NT2/D1 (cell line): ENCODE results near the gene LMO2.

ENCODE experiments used
- DNase-seq: peaks from one replicate; pipeline ENCODE4 v3.0.0-alpha.2; 2011; ENCODE audit warnings: low read depth, low spot score
- H3K27me3 ChIP-seq: 2 replicates; pipeline ENCODE4 v1.6.0; 2011; ENCODE audit warnings: mild to moderate bottlenecking; ENCODE audit not compliant: insufficient read length, insufficient read depth
- H3K36me3 ChIP-seq: 2 replicates; pipeline ENCODE4 v1.6.1; 2011; ENCODE audit warnings: mild to moderate bottlenecking, low read length, mixed read lengths; ENCODE audit not compliant: insufficient read depth, insufficient read length
- H3K4me1 ChIP-seq: 2 replicates; pipeline ENCODE4 v1.5.1; 2011; ENCODE audit not compliant: insufficient read depth, insufficient read length
- H3K4me3 ChIP-seq: 2 replicates; pipeline ENCODE4 v1.5.1; 2011; ENCODE audit warnings: low read depth; ENCODE audit not compliant: insufficient read length
- H3K9ac ChIP-seq: 2 replicates; pipeline ENCODE4 v1.6.0; 2011; ENCODE audit warnings: low read depth; ENCODE audit not compliant: insufficient read length
- H3K9me3 ChIP-seq: 2 replicates; pipeline ENCODE4 v1.5.1; 2011; ENCODE audit warnings: mild to moderate bottlenecking, low read length; ENCODE audit not compliant: insufficient read depth
- SUZ12 ChIP-seq: IDR thresholded peaks from 2 replicates; pipeline ENCODE4 v1.6.1; 2011; ENCODE audit not compliant: insufficient read length, insufficient read depth; ENCODE audit errors: extremely low read depth
- YY1 ChIP-seq: IDR thresholded peaks from 2 replicates; pipeline ENCODE4 v1.6.1; 2011; ENCODE audit not compliant: insufficient read length, insufficient read depth
- ZNF274 ChIP-seq: IDR thresholded peaks from 2 replicates; pipeline ENCODE4 v1.6.1; 2011; ENCODE audit warnings: mild to moderate bottlenecking, low read depth, low read length

LMO2 gene

GRCh38 chr11:33866936-33867335 is 24.9 kb downstream of the LMO2 start:
- Histone ChIP-seq H3K9me3 (no peaks in the 10 kb centered on the region), H3K4me3 (no peak overlapping the region), H3K4me1 (peaks cover 9% of the 10 kb centered on the region), H3K36me3 (no peaks in the 10 kb centered on the region), H3K27me3 (peaks cover 65% of the 10 kb centered on the region), H3K9ac (no peak overlapping the region)
- no peak for DNase-seq
- TF ChIP-seq SUZ12 (no peak), ZNF274 (no peak), YY1 (no peak)

- no peak overlapping the region for H3K4me3 ChIP-seq
- no peaks in the 10 kb centered on the region for H3K9me3 ChIP-seq
- peaks cover 44% of the 10 kb centered on the region for H3K27me3 ChIP-seq
These were observed 27.4 kb downstream of the LMO2 start for GRCh38 chr11:33864479-33864878.

DNA sequence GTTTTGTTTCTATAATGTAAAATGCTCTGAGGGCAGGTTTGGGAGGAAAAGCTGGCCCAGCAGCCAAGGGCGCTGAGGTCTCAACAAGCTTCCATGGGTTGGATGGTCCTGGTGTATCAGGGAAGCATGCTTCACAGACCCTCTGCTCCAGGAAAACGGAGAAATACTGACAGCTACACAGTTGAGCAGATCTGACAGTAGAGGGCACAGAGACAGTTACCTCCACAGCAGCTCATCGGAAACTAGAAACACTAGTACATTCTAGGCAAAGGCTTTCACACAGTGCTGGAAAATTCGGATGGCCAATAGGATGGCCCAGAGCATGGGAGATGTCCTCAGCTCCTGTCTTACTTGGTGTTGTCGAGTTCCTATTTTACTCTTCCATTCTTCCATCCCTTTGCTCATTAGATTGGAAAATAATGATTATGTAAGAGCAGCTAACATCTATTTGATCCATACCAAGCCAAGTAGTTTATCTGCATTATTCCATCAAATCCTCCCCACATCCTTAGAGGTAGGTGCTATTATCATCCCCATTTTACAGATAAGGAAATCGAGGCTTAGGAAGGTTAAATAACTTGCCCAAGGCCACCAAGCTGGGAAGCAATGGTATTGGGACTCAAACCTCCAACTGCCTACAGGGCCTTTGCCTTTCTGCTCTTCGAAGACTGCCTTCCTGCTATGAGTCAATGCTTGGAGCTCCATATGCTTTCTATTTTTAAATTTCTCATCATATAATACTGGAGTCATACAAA is 28.3 kb downstream of the LMO2 start:
- Histone ChIP-seq H3K4me1 (peaks cover 9% of the 10 kb centered on the region), H3K9me3 (no peaks in the 10 kb centered on the region), H3K27me3 (peaks cover 38% of the 10 kb centered on the region), H3K36me3 (no peaks in the 10 kb centered on the region), H3K9ac (no peak overlapping the region), H3K4me3 (no peak overlapping the region)
- DNase-seq = no peak
- no peak for TF ChIP-seq YY1
- no peak for TF ChIP-seq SUZ12
- no peak for TF ChIP-seq ZNF274

More at GRCh38 chr11:33864479-33864878, 27.4 kb downstream of the LMO2 start:
- Histone ChIP-seq H3K36me3 (no peaks in the 10 kb centered on the region), H3K9ac (no peak overlapping the region), H3K4me1 (peaks cover 9% of the 10 kb centered on the region)
- TF ChIP-seq SUZ12 (no peak), YY1 (no peak), ZNF274 (no peak)
- no peak for DNase-seq

GRCh38 chr11:33861941-33862589 is 29.8 kb downstream of the LMO2 start:
- no peak for DNase-seq
- no peaks in the 10 kb centered on the region for H3K36me3 ChIP-seq

DNA sequence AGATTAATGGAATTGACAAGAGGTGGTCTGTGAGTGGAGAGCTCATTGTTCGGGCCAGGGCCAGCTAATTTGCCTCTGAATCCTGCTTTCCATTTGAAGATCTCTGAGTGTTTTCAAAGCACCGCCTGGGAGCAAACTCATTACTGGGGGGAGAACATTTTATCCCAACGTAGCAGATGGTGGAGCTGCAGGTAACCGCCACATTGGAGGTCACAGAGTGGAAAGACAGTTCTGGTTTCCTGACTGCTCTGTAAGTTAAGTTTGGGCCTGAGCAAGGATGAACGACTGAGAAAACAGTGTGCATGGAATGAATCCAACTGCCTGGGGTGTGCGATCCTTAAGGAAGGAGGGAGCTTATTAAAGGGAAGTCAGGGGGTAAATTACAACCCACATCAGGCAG is 30.5 kb downstream of the LMO2 start:
- TF ChIP-seq ZNF274 (no peak), SUZ12 (no peak), YY1 (no peak)
- peaks cover 19% of the 10 kb centered on the region for H3K27me3 ChIP-seq
- peaks cover 6% of the 10 kb centered on the region for H3K4me1 ChIP-seq
- H3K9ac ChIP-seq = no peak overlapping the region
- no peaks in the 10 kb centered on the region for H3K9me3 ChIP-seq
- H3K36me3 ChIP-seq = no peaks in the 10 kb centered on the region
- H3K4me3 ChIP-seq = no peak overlapping the region
- no peak for DNase-seq

More at GRCh38 chr11:33861941-33862589, 29.8 kb downstream of the LMO2 start:
- Histone ChIP-seq H3K9ac (no peak overlapping the region), H3K27me3 (peaks cover 25% of the 10 kb centered on the region), H3K4me3 (no peak overlapping the region), H3K9me3 (no peaks in the 10 kb centered on the region), H3K4me1 (peaks cover 9% of the 10 kb centered on the region)
- TF ChIP-seq YY1 (no peak), SUZ12 (no peak), ZNF274 (no peak)

- Histone ChIP-seq H3K9me3 (no peaks in the 10 kb centered on the region), H3K9ac (no peak overlapping the region), H3K4me1 (peaks cover 6% of the 10 kb centered on the region), H3K4me3 (no peak overlapping the region), H3K27me3 (peaks cover 15% of the 10 kb centered on the region), H3K36me3 (no peaks in the 10 kb centered on the region)
- no peak for DNase-seq
- no peak for TF ChIP-seq SUZ12
These were observed 30.9 kb downstream of the LMO2 start for GRCh38 chr11:33860926-33861325.

- Histone ChIP-seq H3K4me1 (peaks cover 6% of the 10 kb centered on the region), H3K27me3 (peaks cover 3% of the 10 kb centered on the region), H3K9me3 (no peaks in the 10 kb centered on the region), H3K4me3 (no peak overlapping the region), H3K9ac (no peak overlapping the region), H3K36me3 (no peaks in the 10 kb centered on the region)
- DNase-seq = no peak
- no peak for TF ChIP-seq YY1
- no peak for TF ChIP-seq SUZ12
- TF ChIP-seq ZNF274 = no peak
These were observed 32.6 kb downstream of the LMO2 start for GRCh38 chr11:33859306-33859705.

GRCh38 chr11:33857933-33858371 is 33.9 kb downstream of the LMO2 start:
- H3K36me3 ChIP-seq = no peaks in the 10 kb centered on the region
- H3K4me1 ChIP-seq = peaks cover 3% of the 10 kb centered on the region
- peaks cover 3% of the 10 kb centered on the region for H3K27me3 ChIP-seq
- no peak for TF ChIP-seq ZNF274
- peak; percentile 49 for DNase-seq
- H3K9ac ChIP-seq = no peak overlapping the region
- no peaks in the 10 kb centered on the region for H3K9me3 ChIP-seq
- H3K4me3 ChIP-seq = no peak overlapping the region
